Bronchial epithelial cell (primary cell): ENCODE measurements around the gene SPIB. TPM values are rescaled to one million over a fixed set of nuclear protein-coding genes. Genes with fewer than 3 reads are reported as not detected.

ENCODE experiments used
- DNase-seq: peaks from one replicate; pipeline ENCODE4 v3.0.0-alpha.2; 2010; ENCODE audit warnings: low read depth
- FAIRE-seq: peaks from 2 replicates; lab custom pipeline; 2011; peaks lifted over from hg19 to GRCh38; lab: Jason Lieb, UNC
- H3K27me3 ChIP-seq: 2 replicates; pipeline ENCODE4 v1.5.1; 2011; ENCODE audit warnings: low read length; ENCODE audit not compliant: control insufficient read depth, insufficient read depth
- H3K36me3 ChIP-seq: 2 replicates; pipeline ENCODE4 v1.5.1; 2011; ENCODE audit warnings: low read length; ENCODE audit not compliant: control insufficient read depth, insufficient read depth
- H3K4me3 ChIP-seq: 2 replicates; pipeline ENCODE4 v1.5.1; 2011; ENCODE audit warnings: mild to moderate bottlenecking, low read depth, low read length, control low read depth
- CTCF ChIP-seq: IDR thresholded peaks from 2 replicates; pipeline ENCODE4 v1.5.1; 2011; ENCODE audit warnings: mild to moderate bottlenecking, moderate library complexity, low read length, control low read depth, inconsistent platforms; ENCODE audit not compliant: insufficient read depth, severe bottlenecking
- total RNA-seq: library from RNA; depleted of rRNA; stranded (reverse); fragments of >200 nt; gene quantifications from 2 replicates; pipeline ENCODE4 v1.2.1, GENCODE V29; 2014

SPIB gene
- total RNA-seq, 1 donor from 2014 or later: not detected

- DNase-seq (no peak), FAIRE-seq (no peak)
- Histone ChIP-seq H3K27me3 (no peaks in the 10 kb centered on the region), H3K36me3 (no peaks in the 10 kb centered on the region), H3K4me3 (peak overlapping the region; percentile 43)
- TF ChIP-seq CTCF: no peak
These were observed 12.2 kb downstream of the SPIB start for GRCh38 chr19:50430888-50431342.

- no peak for FAIRE-seq
- peak; percentile 52 for DNase-seq
These were observed 12.8 kb downstream of the SPIB start for GRCh38 chr19:50431343-50432220.

GRCh38 chr19:50432221-50433028, 13.7 kb downstream of the SPIB start, which contains the start of gene MYBPC2:
TSS of gene MYBPC2 (plus strand) at chr19:50432892. CDS start at chr19:50432954, 62 bp downstream.
- H3K4me3 ChIP-seq: peak within 1 kb of the TSS; percentile 43
- TF ChIP-seq CTCF: no peak
- H3K36me3 ChIP-seq: no peaks in the 10 kb centered on the region
- no peak for FAIRE-seq
- DNase-seq: no peak
- no peaks in the 10 kb centered on the region for H3K27me3 ChIP-seq

More at GRCh38 chr19:50431343-50432220, 12.8 kb downstream of the SPIB start:
- H3K4me3 ChIP-seq: peak overlapping the region; percentile 43
- TF ChIP-seq CTCF: no peak
- no peaks in the 10 kb centered on the region for H3K36me3 ChIP-seq
- no peaks in the 10 kb centered on the region for H3K27me3 ChIP-seq

- FAIRE-seq (no peak), DNase-seq (no peak)
- Histone ChIP-seq H3K27me3 (no peaks in the 10 kb centered on the region), H3K4me3 (no peak overlapping the region), H3K36me3 (no peaks in the 10 kb centered on the region)
- TF ChIP-seq CTCF: no peak
These were observed 14.8 kb downstream of the SPIB start for GRCh38 chr19:50433201-50434180.

GRCh38 chr19:50434525-50434924, 15.8 kb downstream of the SPIB start:
- Histone ChIP-seq H3K36me3 (no peaks in the 10 kb centered on the region), H3K27me3 (no peaks in the 10 kb centered on the region), H3K4me3 (no peak overlapping the region)
- DNase-seq (no peak), FAIRE-seq (no peak)
- no peak for TF ChIP-seq CTCF
